Kidney epithelial cell (primary cell): ENCODE data around the gene HAUS7. TPM values are rescaled to one million over a fixed set of nuclear protein-coding genes. Genes with fewer than 3 reads are reported as not detected.

Experiments
- DNase-seq: peaks from one replicate; pipeline ENCODE4 v3.0.0-alpha.2; 2010; ENCODE audit warnings: low read depth
- H3K27me3 ChIP-seq: 2 replicates; pipeline ENCODE4 v1.6.0; 2011; ENCODE audit warnings: low read length; ENCODE audit not compliant: control insufficient read depth, insufficient read depth
- H3K36me3 ChIP-seq: 2 replicates; pipeline ENCODE4 v1.5.1; 2011; ENCODE audit warnings: low read length; ENCODE audit not compliant: control insufficient read depth, insufficient read depth
- H3K4me3 ChIP-seq: 2 replicates; pipeline ENCODE4 v1.5.1; 2011; ENCODE audit warnings: low read depth, mild to moderate bottlenecking, control low read depth, low read length
- total RNA-seq: library from RNA; depleted of rRNA; stranded (reverse); fragments of >200 nt; gene quantifications from 2 replicates; pipeline ENCODE4 v1.2.3, GENCODE V29; 2015
- TF ChIP-seq, protein P1 (sequence below): IDR thresholded peaks from 2 replicates; pipeline ENCODE4 v1.5.1; 2011; ENCODE audit warnings: mild to moderate bottlenecking, moderate library complexity, low read length, control low read depth, inconsistent platforms; ENCODE audit not compliant: insufficient read depth, poor library complexity, severe bottlenecking

HAUS7 gene
- total RNA-seq, 1 donor from 2014 or later = 25.8 TPM

DNA sequence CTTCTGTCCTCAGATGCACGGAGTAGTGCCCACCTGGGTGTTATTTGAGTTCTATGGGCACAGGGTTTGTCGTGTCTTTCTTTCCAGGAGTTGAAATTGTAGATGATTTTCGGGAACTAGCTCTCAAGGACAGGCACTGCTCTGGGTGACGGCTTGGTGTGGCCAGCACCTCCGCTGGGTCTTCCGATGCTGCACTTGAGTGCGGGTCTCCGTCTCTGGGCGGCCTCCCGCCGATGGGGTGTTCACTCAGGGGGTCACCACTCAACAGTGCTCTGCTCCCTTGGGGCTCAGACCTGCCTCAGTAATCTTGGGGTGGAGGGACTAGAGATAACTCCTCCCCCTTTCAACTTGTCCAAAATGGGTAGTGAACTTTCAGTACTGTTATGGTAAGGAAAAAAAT lies 56.6 kb downstream of the HAUS7 start:
- Histone ChIP-seq H3K27me3 (peaks cover 7% of the 10 kb centered on the region), H3K4me3 (no peak overlapping the region), H3K36me3 (no peaks in the 10 kb centered on the region)
- TF ChIP-seq, protein P1, sequence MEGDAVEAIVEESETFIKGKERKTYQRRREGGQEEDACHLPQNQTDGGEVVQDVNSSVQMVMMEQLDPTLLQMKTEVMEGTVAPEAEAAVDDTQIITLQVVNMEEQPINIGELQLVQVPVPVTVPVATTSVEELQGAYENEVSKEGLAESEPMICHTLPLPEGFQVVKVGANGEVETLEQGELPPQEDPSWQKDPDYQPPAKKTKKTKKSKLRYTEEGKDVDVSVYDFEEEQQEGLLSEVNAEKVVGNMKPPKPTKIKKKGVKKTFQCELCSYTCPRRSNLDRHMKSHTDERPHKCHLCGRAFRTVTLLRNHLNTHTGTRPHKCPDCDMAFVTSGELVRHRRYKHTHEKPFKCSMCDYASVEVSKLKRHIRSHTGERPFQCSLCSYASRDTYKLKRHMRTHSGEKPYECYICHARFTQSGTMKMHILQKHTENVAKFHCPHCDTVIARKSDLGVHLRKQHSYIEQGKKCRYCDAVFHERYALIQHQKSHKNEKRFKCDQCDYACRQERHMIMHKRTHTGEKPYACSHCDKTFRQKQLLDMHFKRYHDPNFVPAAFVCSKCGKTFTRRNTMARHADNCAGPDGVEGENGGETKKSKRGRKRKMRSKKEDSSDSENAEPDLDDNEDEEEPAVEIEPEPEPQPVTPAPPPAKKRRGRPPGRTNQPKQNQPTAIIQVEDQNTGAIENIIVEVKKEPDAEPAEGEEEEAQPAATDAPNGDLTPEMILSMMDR = no peak
- DNase-seq = no peak

DNA sequence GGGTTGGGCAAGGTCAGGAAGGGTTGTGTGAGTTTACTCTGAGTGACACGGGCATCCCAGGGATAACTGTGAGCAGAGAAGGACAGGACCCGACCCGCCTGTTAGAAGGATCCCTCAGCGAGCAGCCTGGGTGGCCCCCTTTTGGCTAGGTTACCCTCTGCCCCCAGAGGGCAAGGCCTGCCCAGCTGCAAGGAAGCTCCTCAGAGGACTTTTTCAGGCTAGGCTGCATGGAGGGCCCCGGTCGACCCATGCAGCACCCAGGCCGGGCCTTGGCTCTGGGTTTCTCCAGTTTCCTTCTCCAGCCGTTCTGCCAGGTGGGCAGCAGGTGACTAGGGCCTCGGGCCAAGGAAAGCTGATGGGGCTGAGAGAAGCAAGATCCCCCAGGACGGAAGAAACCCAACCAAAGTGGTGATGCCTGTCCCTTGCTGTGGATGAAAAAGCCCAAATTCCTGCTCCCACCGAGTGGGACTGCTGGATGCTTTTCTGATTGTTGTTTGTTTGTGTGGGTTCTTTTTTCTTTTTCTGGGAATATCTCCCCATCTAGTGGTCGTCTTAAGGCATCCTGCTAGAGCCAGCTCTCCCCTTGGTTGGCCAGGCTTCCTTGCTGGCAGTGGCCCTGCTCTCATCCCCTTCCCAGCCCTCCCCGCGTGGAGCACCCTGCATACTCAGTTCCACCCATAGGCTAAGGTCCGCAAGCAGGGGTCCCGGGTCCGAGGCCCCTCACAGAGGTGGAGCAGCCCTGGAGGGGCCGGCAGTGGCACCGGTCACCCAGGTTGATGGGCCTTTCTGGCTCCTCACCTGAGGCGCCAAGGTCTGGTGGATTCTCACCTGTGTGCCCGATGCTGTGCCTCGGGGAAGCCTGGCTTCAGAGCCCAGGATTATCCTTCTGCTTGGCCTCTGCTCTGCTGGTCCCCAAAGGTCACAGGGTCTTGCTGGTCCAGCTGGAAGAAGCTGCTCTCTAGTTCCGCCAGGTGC lies 57.3 kb downstream of the HAUS7 start:
- TF ChIP-seq, protein P1 = peak; percentile 17
- Histone ChIP-seq H3K4me3 (no peak overlapping the region), H3K36me3 (no peaks in the 10 kb centered on the region), H3K27me3 (peaks cover 7% of the 10 kb centered on the region)
- DNase-seq = no peak

DNA sequence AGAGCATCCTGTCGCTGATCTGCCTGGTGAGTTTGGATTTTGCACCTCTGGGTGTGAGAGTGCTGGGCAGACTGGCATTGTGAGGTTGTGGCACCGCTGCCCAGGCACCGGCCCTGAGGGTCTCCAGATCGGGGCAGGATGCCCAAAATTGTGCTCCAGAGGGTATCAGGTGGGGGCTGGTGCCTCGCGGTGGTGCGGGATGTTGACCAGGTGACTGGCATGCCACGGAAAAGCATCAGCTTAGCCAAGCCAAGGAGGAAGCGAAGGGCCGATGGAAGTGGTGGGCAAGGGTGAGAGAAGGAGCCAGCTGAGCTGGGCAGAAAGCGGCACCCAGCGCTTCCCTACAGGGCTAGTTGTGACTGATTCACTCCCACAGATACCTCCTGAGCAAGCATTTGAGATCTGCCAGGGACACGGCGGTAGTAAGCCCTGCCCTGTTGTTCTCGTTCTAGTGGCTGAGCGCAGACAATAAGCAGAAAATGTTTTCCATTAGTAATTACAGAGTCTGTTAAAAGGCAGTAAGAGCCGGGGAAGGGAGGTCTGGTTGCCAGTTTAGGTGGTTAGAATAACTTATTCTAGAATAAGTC lies 58.3 kb downstream of the HAUS7 start:
- DNase-seq = no peak
- H3K4me3 ChIP-seq = peak overlapping the region; percentile 45
- no peaks in the 10 kb centered on the region for H3K36me3 ChIP-seq
- peaks cover 7% of the 10 kb centered on the region for H3K27me3 ChIP-seq
- TF ChIP-seq, protein P1 = no peak

DNA sequence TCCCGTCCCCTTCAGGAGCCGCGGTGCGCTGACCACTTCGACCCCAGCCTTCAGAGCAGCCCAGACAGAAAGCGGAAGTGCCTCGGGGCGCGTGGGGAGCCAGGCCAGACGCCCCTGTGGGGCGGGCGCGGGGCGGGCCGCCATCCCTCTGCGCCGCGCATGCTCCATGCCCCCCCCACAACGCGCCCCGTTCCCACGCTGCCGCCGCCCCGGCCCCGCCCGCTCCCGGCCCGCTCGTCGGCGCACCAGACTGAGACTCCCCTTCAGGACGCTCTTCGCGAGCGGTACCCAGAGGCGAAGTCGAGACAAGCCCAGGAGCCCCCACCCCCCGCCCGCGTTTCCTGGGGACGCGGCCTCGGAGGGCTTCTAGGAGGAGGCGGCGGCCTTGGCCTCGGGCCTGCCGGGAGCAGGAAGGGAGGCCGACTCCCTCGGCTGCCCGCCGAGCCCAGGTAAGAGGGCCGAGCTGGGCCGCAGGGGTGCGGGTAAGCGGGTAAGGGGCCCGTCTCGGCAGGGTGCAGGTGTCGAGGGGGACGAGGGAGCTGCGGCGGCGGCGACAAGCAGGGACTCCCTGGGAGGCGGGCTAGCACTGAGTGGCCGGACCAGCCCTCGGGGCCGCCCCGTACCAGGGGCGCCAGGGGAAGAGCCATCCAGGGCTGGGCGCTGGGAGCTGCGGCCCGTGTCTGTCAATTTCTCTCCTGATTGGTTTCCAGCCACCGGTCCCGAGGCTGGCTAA lies 59.0 kb downstream of the HAUS7 start, which contains the start of gene ZFP92:
Gene ZFP92 (plus strand): TSS at position 218 of the 733 bp plus-strand sequence. CDS start 6,851 bp downstream, outside the sequence.
- peaks cover 7% of the 10 kb centered on the region for H3K27me3 ChIP-seq
- DNase-seq = no peak
- H3K4me3 ChIP-seq = peak within 1 kb of the TSS; percentile 45

DNA sequence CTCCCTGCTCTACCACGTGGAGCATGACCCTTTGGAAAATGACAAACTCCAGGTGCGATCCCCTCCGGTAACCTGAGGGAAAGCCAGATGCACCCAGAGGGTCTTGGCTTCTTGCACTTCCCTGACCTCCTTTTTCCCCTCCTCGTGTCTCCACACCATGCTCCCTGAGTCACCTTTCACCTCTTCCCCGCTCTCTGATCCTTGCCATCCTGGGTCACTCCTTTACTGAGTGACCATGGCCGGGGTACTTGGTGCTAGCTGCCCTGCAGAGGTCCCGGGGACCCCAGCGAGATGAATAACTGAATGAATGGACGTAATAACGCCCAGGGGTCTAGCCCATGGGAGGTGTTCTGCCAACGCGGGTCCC lies 59.5 kb downstream of the HAUS7 start:
- DNase-seq = no peak
- TF ChIP-seq, protein P1 = no peak
- peak overlapping the region; percentile 45 for H3K4me3 ChIP-seq
- peaks cover 7% of the 10 kb centered on the region for H3K27me3 ChIP-seq
- no peaks in the 10 kb centered on the region for H3K36me3 ChIP-seq

More for the DNA sequence above, 59.0 kb downstream of the HAUS7 start, which contains the start of gene ZFP92:
- TF ChIP-seq, protein P1 = no peak
- H3K36me3 ChIP-seq = no peaks in the 10 kb centered on the region
